C1 segment of cervical spinal cord (tissue), 14 donors: Measurements from ENCODE around the gene SLIT3.

Source experiments
- DNase-seq, 14 donors: peaks; one replicate each; lab custom pipeline; 2025; lab: John Stamatoyannopoulos, UW

SLIT3 gene

DNA sequence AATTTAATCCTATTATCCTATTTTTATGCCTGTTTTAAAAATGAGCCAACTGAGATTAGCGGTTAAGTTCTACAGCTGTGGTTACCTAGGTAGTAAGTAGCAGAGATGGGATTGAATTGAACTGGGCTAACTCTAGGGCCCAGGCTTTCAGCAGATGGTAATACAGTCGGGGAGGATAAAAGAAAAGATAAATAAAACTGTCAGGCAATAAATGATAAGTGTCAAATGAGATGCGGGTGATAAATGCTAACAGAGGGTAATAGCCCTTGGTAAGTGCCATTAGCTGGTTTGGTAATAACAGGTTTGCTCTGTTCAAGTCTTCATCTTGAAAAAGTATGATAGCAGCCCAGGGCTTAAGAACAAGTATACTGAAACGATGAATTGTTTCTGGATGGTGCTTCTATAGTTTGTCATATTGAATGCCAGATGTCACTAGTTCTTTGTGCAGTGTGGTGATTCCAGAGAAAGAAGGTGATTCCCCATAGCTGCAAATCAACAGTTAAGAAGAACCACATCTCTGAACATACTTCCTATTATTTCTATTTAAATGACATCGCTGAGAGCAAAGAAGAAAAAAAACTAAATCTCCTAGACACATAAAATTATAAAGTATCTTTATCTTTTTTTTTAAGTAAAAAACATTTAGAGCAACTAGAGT lies 360.9 kb downstream of the SLIT3 start:
- DNase-seq, result no peak

GRCh38 chr5:168939156-168939800 lies 361.7 kb downstream of the SLIT3 start:
- no peak for DNase-seq

DNA sequence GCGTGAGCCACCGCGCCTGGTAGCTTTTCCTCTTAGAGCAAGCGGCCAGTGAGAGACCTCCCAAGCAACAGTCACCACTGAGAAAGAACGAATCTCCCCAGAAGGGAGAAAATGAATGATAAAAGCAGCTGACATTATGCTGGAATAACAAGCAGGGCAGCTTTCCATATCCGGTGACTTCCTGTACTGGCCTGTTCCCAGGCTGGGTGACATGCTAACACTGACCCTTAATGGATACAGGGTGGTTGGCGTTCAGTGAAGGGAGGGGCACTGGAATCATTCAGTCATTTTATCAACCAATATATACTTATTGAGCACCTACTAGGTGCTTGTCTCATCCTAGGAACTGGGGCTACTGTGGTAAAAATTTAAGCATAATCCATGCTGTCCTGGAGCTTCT lies 364.4 kb downstream of the SLIT3 start:
- no peak for DNase-seq

DNA sequence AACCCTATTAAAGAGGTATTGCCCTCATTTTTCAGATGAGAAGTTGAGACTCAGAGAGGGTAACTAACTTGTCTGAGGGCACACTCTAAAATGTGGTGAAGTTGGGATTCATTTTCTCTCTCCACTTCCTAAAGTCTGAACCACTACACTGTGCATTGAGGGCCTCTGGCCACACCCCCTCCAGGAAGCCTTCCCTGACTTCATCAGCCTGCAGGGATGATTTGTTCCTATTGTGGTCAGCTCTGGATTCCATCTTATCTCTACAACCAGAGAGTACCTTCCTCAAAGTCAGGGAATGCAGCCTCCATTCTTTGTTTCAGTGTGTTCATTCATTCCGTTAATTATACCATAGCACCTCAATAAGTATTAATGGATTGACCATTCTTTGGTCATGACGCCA lies 365.8 kb downstream of the SLIT3 start:
- DNase-seq, result no peak

- no peak for DNase-seq
Measured at GRCh38 chr5:168934169-168934568, 366.8 kb downstream of the SLIT3 start.

DNA sequence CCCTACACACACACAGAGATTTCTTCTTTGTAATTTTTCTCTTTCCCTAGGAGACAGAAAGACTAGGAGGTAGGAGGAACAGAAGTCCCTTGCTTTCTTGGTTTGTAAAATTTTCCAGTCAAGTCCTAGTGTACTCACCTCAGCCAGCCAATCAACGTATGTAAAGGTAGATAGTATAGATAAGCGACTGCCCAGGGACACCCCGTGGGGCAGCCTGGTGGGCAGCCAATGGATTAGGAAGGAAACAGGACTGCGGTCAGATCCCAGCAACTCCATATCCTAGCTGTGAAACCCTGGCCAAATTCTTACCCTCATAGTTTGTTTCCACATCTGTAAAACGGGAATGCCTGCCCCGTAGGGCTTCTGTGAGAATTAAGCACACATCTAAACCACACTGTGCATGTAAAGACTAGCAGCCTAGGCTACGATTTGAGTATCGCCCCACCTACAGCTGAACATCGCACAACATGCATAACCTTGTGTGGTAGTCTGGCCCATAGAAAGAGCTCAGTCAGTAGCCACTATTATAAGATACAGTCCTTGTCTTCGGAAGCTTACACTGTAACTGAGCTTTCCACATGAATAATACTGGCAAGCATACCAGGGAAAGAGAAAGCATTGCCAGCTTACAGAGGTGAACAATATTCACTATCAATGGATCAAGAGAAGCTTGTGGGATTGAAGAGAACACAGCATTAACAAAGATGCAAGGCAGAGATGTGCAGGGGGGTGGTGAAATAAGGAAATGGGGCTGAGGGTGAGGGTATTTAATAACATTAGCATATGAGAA lies 368.3 kb downstream of the SLIT3 start:
- no peak for DNase-seq

DNA sequence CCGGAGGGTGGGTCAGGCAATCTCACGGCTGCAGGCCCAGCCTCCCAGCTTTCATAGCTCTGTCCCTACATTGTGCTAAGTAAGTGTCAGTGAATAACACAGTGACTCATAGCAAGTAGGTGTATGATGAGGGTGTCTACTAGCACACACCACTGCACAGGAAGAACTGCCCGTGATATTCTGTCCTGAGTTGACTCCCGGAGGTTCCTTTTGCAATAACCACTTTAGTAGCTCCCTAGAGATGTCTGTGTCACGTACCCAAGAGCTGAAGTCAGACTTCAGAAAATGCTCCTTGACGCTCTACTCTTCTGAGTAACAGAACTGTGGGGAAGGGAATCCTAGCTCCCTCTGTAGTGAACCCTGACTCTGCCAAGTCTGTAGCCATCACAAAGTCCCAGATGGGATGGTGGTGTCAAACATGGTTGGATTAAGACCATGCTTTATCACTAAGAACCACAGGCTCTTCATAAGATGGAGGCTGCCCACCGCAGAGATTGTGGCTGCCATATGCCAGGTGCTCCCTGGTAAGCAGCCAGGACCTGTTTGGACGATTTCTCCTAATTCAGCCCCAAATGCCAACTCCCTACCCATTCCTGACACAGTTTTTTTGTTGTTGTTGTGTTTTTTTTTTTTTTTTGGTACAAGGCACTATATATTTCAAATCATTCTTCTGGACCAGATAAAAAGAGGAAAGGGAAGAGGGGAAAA lies 369.1 kb downstream of the SLIT3 start:
- peak in 1 of 14 donors; percentile 57 for DNase-seq

- no peak for DNase-seq
Measured at GRCh38 chr5:168929656-168930055, 371.3 kb downstream of the SLIT3 start.

DNA sequence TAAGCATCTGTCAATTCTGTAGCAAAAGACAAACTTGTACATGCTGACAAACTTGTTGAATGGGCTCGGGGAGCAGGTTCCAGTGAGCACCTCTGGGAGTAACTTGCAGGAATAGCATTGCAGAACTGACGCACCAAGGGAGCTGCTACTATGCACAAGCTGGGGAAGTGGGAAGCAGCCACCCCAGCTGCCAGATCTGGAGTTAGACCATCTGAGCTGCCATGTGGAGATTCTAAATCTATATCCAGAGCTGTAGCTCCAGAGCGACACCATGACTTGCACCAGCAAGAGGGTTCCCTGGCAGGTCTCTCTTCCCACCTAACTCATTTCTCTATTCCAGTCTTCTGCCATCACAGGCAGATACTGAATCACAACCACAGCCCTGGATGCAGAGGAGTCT lies 375.8 kb downstream of the SLIT3 start:
- DNase-seq, result no peak

- DNase-seq, result no peak
Measured at GRCh38 chr5:168921147-168921866, 379.6 kb downstream of the SLIT3 start.

DNA sequence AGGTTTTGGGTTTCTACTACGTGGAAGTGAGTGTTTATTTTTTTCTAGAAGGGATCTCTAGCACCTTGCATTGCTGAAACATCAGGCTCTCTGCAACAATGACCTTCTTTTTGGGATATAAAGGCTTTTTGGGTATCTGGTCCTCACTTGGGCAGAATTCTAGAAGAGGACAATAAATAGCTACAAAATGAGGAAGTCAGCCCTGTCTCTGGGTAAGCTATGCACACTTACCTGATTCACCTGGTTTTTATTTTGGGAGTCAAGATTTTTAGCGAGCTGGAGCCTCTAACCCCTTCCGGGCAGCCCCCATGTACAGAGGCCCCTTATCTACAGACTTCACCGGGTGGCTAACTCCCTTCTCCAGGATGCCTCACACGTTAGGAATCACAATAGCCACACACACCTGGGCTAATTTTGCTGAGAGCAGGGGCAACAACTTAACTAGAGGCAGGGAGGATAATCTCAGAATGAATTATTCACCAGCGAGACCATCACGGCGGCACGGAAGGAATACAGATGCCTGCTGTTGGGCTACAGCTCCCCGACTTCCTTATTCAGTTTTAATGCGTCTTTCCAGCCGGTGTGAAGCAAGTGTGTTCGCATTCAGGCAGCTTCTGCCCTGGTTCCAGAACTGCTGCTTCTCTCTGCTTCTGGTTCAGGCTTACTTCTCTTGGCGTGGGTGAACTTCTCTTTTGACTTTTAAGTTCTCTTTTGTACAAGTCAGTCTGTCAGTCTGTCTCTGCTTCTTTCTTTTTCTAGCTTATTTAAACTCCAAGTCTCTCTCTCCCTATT lies 380.7 kb downstream of the SLIT3 start:
- peak in 3 of 14 donors; percentile 5 to 13 (median 5) for DNase-seq

DNA sequence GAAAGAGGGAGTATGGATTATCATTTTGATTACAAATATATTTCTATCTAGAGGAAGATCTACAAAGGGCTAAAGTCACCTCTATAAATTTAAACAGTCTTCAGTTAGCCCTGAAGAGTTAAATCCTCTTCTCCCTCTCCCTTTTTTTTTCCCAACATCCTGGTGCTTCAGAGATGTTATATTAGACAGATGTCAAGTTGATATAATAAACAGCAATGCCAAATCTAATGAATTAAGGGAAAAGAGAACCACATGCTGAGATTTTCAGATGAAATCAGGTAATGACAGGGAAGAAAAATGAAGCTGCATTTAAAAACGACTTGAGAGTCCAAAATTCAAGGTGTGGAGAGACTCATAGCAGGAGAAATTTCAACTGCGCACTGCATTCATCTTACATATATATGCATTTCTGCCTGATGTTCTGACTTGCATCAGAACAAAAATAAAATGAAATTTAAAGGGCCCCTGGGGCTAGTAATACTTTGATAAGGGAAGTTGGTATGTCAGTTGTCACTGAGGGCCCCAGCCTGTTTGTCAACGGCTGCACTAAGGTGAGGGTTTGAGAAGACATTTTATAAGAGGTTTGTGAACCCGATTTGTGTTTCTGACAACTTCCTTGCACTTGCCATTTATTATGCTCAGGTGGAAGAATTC lies 382.9 kb downstream of the SLIT3 start:
- no peak for DNase-seq

- no peak for DNase-seq
Measured at GRCh38 chr5:168916852-168917251, 384.1 kb downstream of the SLIT3 start.

- DNase-seq, result no peak
Measured at GRCh38 chr5:168916266-168916665, 384.7 kb downstream of the SLIT3 start.

DNA sequence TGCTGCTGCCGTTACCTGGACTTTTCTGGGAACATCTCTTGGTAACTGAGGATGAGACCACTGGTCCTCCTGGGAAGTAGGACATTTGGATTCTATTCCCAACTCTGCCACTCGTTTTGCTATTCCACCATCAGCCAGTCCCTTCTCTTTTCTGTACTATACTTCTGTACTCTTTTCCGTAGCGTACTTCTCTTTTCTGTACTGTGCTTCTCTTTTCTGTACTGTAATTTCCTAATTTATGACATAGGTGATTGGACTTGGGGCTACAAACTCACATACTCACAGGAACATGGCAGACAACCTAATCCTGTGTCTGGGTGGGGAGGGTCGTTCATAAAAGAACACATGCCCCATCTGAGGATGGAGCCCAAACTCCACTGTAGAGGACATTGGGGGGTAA lies 386.4 kb downstream of the SLIT3 start:
- no peak for DNase-seq

DNA sequence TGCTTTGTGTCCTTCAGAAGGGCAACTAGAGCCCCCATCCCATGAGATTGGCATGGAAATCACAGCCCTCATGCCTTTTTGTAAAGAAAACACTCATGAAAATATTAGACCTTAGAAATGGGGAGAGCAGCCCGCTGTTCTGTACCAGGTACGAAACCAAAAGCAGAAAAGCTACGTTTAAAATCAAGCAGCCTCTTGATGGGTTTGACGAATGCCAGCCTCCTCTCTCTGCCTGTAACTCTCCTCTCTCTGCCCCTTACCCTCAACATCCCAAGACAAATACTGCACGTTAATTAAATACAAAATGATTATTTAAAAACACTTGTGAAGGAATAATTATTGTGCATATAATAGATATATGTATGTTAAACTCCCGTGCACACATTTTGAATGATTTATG lies 390.1 kb downstream of the SLIT3 start:
- DNase-seq, result no peak

DNA sequence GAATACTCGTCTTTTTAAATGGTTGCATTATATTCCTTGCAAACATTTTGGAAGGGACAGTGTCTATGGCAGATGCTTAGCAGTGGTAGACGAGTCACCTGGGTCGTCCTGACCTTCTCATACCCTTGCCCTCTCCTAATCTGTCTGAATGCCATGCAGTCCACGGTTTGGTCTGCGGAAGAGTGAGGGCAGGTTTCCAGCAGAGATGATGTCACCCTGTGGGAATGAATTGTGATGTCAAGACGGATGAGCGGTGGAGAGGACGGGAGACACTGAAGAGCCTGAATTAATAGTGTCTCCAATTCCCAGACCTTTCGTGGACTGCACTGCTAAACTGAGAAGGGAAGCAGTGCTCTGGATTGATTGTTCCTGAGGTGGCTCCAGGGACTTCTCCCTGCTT lies 392.7 kb downstream of the SLIT3 start:
- DNase-seq, result no peak

DNA sequence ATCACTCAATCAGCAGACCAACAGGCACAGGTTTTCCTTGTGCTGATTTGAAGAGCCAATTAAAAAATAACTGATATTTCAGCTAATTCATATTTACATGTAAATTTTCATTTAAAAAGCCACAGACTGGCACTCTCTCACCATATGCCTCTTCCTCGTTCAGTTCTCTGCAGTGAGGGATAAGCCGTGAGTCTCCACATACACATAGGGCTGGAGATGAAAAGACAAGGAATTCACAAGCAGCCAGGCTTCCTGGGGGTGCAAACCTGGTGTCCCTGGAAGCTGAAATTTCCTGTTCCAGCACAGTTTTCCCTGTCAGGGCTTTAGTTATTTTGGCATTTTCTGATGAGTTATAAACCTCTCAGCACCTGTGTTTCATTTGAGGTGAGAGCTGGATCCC lies 397.9 kb downstream of the SLIT3 start:
- peak in 1 of 14 donors; percentile 55 for DNase-seq

- no peak for DNase-seq
Measured at GRCh38 chr5:168899673-168900072, 401.3 kb downstream of the SLIT3 start.

- DNase-seq, result no peak
Measured at GRCh38 chr5:168899264-168899663, 401.7 kb downstream of the SLIT3 start.
